ENCODE measurements around the gene CDC42BPB. TPM values are rescaled to one million over a fixed set of nuclear protein-coding genes. Genes with fewer than 3 reads are reported as not detected.

The CDC42BPB gene
- total and polyA plus RNA-seq, 2 of the 4 experiments (the other 2 are of a cell fraction): 49.1 to 81.4 TPM

DNA sequence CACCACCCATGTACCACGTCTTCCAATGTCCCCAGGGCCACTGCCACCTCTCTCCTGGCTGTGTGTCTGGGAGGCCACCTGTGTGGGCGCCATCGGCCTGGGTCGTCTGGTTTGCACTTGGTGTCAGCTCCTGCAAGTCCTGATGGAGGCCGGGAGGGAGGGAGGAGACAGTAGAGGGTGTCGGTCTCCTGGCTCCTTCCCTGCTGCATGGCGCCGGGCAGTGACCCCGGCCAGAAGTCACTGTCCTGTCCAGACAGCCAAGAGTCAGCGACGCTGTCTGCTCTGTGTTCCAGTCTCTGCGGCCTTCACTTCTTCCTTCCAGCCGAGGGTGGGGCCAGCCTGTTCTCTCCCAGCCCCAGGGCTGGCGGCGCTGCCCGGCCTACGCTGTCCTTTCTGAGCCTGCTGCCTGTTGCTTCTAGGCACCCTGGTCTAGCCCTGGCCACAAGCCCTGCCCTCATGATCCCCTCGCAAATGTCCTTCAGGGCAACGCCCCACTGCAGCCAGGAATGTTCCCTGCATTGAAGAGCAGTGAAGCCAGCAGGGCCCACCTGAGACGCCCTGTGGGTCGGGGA is 13.7 kb upstream of the CDC42BPB start:
- H4K8ac ChIP-seq (ENCODE audit: low read depth in 2 of 2, low read length in 2 of 2): no peak overlapping the region
- H3K14ac ChIP-seq (replicated peaks; ENCODE audit: low read depth, low read length): no peak overlapping the region
- intact Hi-C loops (cut with micrococcal nuclease) (loop anchor here (10.0 kb wide), 1 partner anchor 114 kb away; no protein-coding TSS in a partner anchor), in situ Hi-C loops (cut with MboI; ENCODE audit: low sequenced_read_pairs) (no loop called here), dilution Hi-C loops (cut with HindIII; ENCODE audit: low sequenced_read_pairs, unreplicated experiment) (no loop called here)
- H2BK20ac ChIP-seq (ENCODE audit: low read depth, low read length): no peak overlapping the region
- BruUV-seq (replicated peaks): no TSS peak
- H2AK9ac ChIP-seq (replicated peaks; ENCODE audit: low read depth, low read length, poor library complexity): no peak overlapping the region
- H4K91ac ChIP-seq (ENCODE audit: insufficient read depth, low read depth, low read length): no peak overlapping the region
- H3K56ac ChIP-seq (ENCODE audit: extremely low read depth, insufficient read depth, low read length): no peak overlapping the region
- no peak overlapping the region for H3K4me3 ChIP-seq (ENCODE audit: insufficient read depth, low read depth, low read length)
- H2AK5ac ChIP-seq (ENCODE audit: low read depth, low read length): no peak overlapping the region
- H4K20me1 ChIP-seq (ENCODE audit: insufficient read depth, low read length): no peaks in the 10 kb centered on the region; the same call in 1 of the 2 replicates
- peaks cover 2% of the 10 kb centered on the region; the same call in 1 of the 2 replicates for H3K27me3 ChIP-seq (ENCODE audit: control insufficient read depth, insufficient read depth, low read length)
- H3K9me3 ChIP-seq (ENCODE audit: control insufficient read depth, insufficient read depth, low read length): no peaks in the 10 kb centered on the region
- DNase-seq (no peak), ATAC-seq (ENCODE audit: low read depth) (no peak)
- no peak overlapping the region for H4K5ac ChIP-seq (ENCODE audit: low read depth, low read length)
- POLR2A ChIA-PET (ENCODE audit: unreplicated experiment): no interaction called here
- no peak overlapping the region for H2AFZ ChIP-seq (replicated peaks; ENCODE audit: low read length, poor library complexity)
- no peak overlapping the region for H2BK5ac ChIP-seq (ENCODE audit: low read depth, low read length, poor library complexity, severe bottlenecking)
- H3K79me1 ChIP-seq (ENCODE audit: low read depth in 1 of 2, low read length in 2 of 2): no peaks in the 10 kb centered on the region
- no peak for TF ChIP-seq POLR2A (IDR thresholded peaks at IDR 0.05; ENCODE audit: low read depth, low read length)
- TF ChIP-seq, protein P1, sequence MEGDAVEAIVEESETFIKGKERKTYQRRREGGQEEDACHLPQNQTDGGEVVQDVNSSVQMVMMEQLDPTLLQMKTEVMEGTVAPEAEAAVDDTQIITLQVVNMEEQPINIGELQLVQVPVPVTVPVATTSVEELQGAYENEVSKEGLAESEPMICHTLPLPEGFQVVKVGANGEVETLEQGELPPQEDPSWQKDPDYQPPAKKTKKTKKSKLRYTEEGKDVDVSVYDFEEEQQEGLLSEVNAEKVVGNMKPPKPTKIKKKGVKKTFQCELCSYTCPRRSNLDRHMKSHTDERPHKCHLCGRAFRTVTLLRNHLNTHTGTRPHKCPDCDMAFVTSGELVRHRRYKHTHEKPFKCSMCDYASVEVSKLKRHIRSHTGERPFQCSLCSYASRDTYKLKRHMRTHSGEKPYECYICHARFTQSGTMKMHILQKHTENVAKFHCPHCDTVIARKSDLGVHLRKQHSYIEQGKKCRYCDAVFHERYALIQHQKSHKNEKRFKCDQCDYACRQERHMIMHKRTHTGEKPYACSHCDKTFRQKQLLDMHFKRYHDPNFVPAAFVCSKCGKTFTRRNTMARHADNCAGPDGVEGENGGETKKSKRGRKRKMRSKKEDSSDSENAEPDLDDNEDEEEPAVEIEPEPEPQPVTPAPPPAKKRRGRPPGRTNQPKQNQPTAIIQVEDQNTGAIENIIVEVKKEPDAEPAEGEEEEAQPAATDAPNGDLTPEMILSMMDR (conservative IDR thresholded peaks at IDR 0.05; ENCODE audit: low read depth, low read length): no peak
- TF ChIP-seq BHLHE40 (IDR thresholded peaks at IDR 0.05; ENCODE audit: low read depth, low read length): no peak
- no peak for TF ChIP-seq RFX5 (IDR thresholded peaks at IDR 0.05; ENCODE audit: low read depth, low read length)
- TF ChIP-seq MAZ (IDR thresholded peaks at IDR 0.05; ENCODE audit: borderline replicate concordance, low read depth, low read length): no peak
- TF ChIP-seq MAFK (IDR thresholded peaks at IDR 0.05; ENCODE audit: low read depth, low read length): no peak
- no peak for TF ChIP-seq SMC3 (IDR thresholded peaks at IDR 0.05; ENCODE audit: low read depth, low read length)
- TF ChIP-seq CHD1 (IDR thresholded peaks at IDR 0.05; ENCODE audit: low read depth, low read length): no peak
- no peak for TF ChIP-seq MXI1 (IDR thresholded peaks at IDR 0.05; ENCODE audit: borderline replicate concordance, low read depth, low read length)
- TF ChIP-seq, protein P2, sequence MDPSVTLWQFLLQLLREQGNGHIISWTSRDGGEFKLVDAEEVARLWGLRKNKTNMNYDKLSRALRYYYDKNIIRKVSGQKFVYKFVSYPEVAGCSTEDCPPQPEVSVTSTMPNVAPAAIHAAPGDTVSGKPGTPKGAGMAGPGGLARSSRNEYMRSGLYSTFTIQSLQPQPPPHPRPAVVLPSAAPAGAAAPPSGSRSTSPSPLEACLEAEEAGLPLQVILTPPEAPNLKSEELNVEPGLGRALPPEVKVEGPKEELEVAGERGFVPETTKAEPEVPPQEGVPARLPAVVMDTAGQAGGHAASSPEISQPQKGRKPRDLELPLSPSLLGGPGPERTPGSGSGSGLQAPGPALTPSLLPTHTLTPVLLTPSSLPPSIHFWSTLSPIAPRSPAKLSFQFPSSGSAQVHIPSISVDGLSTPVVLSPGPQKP (IDR thresholded peaks at IDR 0.05; ENCODE audit: borderline replicate concordance, low read depth, low read length): no peak
- TF ChIP-seq NFE2L2 (IDR thresholded peaks at IDR 0.05; ENCODE audit: low read depth, low read length): no peak
- H3K9ac ChIP-seq (ENCODE audit: low read depth, low read length): no peak overlapping the region
- no peak overlapping the region for H2BK120ac ChIP-seq (ENCODE audit: low read depth, low read length)
- no peak overlapping the region for H3K23ac ChIP-seq (ENCODE audit: low read depth, low read length)
- peaks cover 3% of the 10 kb centered on the region; the same call in 1 of the 2 replicates for H3K4me1 ChIP-seq (ENCODE audit: control insufficient read depth, insufficient read depth, low read length)
- no peaks in the 10 kb centered on the region for H3K9me1 ChIP-seq (ENCODE audit: insufficient read depth, low read length)
- H2BK15ac ChIP-seq (ENCODE audit: low read depth, low read length): no peak overlapping the region
- H3K27ac ChIP-seq (ENCODE audit: insufficient read depth, low read length): no peak overlapping the region
- H3K36me3 ChIP-seq (ENCODE audit: control insufficient read depth, insufficient read depth, low read length): no peaks in the 10 kb centered on the region
- H3K4me2 ChIP-seq (ENCODE audit: low read depth, low read length): no peak overlapping the region
- H3K18ac ChIP-seq (ENCODE audit: low read depth, low read length): no peak overlapping the region
- CTCF ChIA-PET: no interaction called here
- H3K4ac ChIP-seq (ENCODE audit: low read depth, low read length): no peak overlapping the region
- WGBS, 2 experiments (ENCODE audit: extremely low coverage in 2 of 2, insufficient read length in 1 of 2): 91% methylated on average over 12 of the region's 21 CpGs; no CpG with 5 or more reads in 1 of the 2 experiments
